Hepatocyte (in vitro differentiated cells): ENCODE measurements around the gene CYSRT1.

ENCODE experiments used
- CTCF ChIP-seq: fragments of 200-600 bp; sonication (generic); IDR thresholded peaks from 2 replicates; pipeline ENCODE4 v1.5.1; 2016; ENCODE audit warnings: antibody characterized with exemption, mild to moderate bottlenecking; ENCODE audit not compliant: poor library complexity
- EZH2 ChIP-seq: fragments of 200-600 bp; sonication (generic); IDR thresholded peaks from 2 replicates; pipeline ENCODE4 v1.6.1; 2016; ENCODE audit warnings: antibody characterized with exemption, mild to moderate bottlenecking, borderline replicate concordance

DNA sequence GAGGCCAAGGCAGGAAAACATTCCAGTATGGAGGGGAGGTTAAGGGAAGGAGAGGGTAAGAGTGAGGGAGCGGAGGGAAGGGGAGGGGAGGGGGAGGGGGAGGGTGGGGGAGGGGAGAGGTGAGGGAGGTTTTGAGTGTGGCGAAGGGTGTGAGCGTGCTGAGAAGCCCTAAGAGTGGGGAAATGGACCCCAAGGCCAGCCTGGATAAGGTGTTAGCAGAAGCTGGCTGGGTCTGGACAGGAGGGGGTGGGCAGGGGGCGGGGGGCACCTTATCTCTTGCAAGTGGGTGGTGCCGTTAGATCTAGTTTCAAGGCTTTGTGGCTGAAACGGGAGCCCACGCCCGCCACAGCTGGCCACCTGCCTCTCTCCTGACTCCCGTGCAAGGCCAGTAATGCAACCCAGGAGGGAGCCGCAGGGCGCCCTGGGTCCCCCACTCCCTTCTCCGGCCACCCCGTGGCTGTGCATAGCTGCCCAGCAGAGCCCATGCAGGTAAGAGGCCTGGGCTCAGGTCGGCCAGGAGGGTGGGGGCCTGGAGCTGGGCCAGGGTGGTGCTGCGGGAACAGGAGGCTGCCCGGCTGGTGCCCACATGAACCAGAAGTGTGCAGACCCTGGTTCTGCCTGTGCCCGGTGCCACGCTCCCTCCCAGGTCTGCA is 3.0 kb downstream of the CYSRT1 start:
- TF ChIP-seq CTCF (no peak), EZH2 (no peak)
